HG02870 (cell line): ENCODE measurements around the gene HBA2.
"Not testable (repeated sequence)": the region's sequence is repeated elsewhere in the genome, so short reads cannot be mapped to it uniquely, and the experiment has no call there.

ENCODE experiments used
- ATAC-seq: cut with Tn5 transposase; IDR thresholded peaks from one replicate; pipeline ENCODE4 v1.9.1; 2021; ENCODE audit warnings: mild to moderate bottlenecking, moderate library complexity; ENCODE audit not compliant: unreplicated experiment

The HBA2 gene

DNA sequence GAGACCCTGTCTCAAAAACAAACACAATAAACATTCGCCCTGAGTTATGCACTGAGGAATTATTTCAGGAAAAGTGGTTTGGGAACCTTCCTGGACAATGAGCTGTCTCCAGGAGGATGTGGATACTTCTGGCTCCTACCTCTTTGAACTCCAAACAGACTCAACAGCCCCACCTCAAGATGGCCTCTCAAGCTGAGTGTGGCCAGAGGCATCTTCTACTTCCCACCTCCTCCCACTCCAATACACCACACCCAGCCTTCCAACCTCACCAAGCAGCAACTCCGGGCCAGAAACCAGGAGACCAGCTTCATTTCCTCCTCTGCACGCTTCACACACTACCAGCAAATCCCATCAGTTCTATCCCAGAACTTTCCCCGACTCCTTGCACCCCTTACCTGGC lies 19.2 kb downstream of the HBA2 start:
- no peak for ATAC-seq

DNA sequence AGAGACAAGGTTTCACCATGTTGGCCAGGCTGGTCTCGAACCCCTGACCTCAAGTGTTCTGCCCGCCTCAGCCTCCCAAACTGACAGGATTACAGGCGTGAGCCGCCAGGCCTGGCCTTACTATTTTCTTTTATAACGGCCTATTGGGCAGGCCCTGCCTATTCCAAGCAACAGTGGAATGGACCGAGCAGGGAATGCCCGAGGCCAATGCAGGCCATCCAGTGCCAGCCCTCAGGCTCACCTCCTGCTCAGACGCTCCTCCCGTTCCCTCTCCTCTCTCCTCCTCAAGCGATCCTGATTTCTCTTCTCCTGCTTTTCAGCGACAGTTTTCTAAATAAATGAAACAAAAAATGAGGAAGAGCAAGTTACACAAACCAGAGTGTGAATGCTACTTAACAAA lies 20.0 kb downstream of the HBA2 start:
- ATAC-seq, result no peak

DNA sequence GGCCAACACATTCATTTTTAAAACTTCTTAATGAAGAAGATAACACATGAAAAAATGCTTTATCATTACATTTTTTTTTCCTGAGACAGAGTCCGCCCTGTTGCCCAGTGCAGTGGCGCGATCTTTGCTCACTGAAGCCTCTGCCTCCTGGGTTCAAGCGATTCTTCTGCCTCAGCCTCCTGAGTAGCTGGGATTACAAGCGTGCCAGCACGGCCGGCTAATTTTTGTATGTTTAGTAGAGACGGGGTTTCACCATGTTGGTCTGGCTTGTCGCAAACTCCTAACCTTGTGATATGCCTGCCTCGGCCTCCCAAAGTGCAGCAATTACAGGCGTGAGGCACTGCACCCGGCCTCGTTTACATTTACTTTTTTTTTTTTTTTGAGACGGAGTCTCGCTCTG lies 20.8 kb downstream of the HBA2 start:
- ATAC-seq, result no peak

DNA sequence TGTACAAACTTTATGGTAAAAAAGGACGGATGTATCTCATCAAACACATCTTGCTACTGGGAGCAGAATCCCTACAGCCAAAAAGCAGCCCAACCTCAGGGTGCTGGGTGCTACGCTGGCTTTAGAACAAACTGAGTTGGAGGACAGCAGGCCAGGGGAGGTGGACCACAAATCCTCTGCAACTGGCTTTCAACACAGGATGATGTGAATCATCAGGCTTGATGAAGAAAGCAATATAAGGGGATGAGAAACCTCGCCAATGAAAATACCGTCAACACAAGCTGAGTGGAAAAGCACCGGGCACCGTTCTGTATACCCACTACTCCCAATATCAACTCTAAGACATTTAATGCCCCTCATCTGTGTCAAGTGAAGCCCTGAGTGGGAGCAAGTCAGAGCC lies 21.8 kb downstream of the HBA2 start:
- ATAC-seq, result no peak

DNA sequence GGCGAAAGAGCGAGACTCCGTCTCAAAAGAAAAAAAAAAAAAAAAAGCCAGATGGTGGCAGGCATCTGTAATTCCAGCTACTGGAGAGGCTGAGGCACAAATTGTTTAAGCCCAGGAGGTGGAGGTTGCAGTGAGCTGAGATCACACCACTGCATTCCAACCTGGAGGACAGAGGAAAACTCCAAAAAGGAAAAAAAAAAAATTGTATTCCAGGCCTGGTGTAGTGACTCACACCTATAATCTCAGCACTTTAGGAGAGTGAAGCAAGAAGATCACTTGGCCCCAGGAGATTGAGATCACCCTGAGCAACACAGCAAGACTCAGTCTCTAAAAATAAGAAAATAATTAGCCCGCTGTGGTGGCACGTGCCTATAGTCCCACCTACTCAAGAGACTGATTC lies 27.7 kb downstream of the HBA2 start:
- ATAC-seq, result no peak

DNA sequence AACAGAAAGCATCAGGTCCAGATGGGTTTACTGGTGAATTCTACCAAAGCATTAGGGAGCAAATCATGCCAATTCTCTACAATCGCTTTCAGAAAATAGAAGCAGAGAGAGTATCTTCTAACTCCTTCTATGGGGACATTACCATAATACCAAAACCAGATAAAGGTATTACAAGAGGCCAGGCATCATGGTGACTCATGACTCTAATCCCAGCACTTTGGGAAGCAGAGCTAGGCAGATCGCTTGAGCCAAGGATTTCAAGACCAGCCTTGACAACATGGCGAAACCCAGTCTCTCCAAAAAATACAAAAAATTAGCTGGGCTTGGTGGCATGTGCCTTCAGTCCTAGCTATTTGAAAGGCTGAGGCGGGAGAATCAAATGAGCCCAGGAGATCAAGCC lies 30.6 kb downstream of the HBA2 start:
- ATAC-seq, result no peak

DNA sequence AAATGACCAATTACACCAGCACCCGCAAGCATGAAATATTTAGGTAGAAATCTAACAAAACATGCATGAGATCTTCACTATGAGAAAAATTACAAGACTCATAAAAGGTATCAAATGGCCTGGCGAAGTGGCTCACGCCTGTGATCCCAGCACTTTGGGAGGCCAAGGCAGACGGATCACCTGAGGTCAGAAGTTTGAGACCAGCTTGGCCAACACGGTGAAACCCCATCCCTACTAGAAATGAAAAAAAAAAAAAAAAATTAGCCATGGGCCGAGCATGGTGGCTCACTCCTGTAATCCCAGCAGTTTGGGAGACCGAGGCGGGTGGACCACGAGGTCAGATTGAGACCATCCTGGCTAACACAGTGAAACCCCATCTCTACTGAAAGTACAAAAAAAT lies 31.4 kb downstream of the HBA2 start:
- ATAC-seq, result not testable (repeated sequence)

DNA sequence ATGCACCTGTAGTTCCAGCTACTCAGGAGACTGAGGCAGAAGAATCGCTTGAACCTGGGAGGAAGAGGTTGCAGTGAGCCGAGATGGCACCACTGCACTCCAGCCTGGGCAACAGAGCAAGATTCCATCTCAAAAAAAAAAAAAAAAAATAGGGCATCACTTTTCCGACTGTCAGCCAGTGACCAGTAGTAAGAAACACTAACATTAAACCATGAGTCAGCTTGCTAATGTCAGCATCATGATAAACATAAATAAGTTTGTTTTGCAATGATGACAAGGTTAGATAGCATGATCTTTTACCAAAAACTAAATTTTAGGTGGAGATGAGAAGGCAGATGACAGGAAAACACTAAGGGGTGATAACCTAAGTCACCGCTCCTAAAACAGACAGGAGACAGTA lies 36.7 kb downstream of the HBA2 start:
- not testable (repeated sequence) for ATAC-seq

DNA sequence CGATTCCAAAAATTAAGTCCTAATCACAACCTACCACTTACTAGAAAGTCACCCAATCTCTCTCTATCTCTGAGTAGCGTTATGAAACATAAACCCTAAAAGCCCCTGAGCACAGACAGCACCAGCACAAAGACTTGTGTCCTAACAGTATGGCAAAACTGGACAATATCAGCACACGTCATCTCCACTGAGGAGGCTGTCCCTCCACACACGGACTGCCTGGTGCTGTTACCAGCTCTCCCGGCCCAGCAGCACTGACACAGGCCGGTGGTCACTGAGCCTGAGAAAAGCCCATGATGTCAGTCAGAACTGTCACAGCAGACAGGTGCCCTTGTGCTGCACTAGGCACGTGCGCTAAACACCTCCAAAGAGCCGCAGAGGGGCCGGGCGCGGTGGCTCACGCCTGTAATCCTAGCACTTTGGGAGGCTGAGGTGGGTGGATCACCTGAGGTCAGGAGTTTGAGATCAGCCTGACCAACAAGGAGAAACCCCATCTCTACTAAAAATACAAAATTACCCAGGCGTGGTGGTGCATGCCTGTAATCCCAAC lies 39.0 kb downstream of the HBA2 start:
- not testable (repeated sequence) for ATAC-seq

DNA sequence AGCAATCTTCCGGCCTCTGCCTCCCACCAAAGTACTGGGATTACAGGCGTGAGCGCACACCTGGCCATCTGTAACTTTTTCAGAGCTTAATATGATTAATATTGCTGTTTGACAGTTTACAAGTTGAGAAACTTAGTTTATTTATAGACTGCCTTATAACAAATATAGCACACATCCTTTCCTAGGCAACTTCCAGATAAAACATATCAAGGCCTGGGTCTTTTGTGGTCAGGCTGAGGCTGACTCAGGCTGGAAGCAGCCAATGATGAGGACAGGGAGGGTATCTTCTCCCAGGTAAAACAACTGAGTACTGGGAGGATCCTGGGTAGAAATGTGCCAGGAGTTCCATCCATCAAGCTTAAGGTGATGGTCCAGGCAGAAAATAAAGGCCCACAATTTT lies 40.3 kb downstream of the HBA2 start:
- no peak for ATAC-seq

DNA sequence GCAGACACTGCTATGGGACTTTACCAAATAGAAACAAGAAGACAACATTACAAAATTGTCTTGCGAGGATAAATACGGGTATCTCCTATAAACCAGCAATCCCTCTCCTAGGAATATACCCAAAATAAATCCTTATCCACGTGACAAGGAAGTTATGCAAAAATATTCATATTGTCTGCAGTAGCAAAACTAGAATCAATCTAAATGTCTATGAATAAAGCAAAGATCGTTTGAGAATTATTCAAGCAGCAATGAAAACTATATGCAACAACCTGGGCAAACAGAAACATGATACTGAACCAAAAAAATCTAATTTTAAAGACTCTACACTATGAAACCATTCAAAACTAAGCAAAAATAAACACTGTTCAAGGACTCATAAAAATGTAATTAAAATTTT lies 47.3 kb downstream of the HBA2 start:
- ATAC-seq, result no peak
